HepG2 (cell line): ENCODE measurements around the gene CPED1. TPM values are rescaled to one million over a fixed set of nuclear protein-coding genes. Genes with fewer than 3 reads are reported as not detected.

Source experiments
- ATAC-seq: fragments of 200-7000 bp; cut with Tn5 transposase; 3 replicates; pipeline ENCODE4 v1.9.1; 2020; ENCODE audit warnings: mild to moderate bottlenecking, moderate library complexity
- BruUV-seq: library from RNA; stranded (reverse); fragments of 400-500 nt; replicated peaks from 2 replicates; lab custom pipeline; 2021; lab: Mats Ljungman, UMichigan
- CTCF ChIA-PET: fragments of 300-600 bp; formaldehyde crosslinking; extraction: SDS; loops from one replicate; lab custom pipeline; 2021; ENCODE audit warnings: low total read pairs, inconsistent platforms, low intra/inter-chr PET ratio; lab: Yijun Ruan, JAX
- POLR2A ChIA-PET: fragments of 350-600 bp; sonication (Branson Sonifier 250); formaldehyde crosslinking; loops from one replicate; lab custom pipeline; 2020; ENCODE audit warnings: antibody characterized with exemption, inconsistent platforms; lab: Yijun Ruan, JAX
- DNase-seq: peaks from one replicate; pipeline ENCODE4 v3.0.0-alpha.2; 2015; ENCODE audit warnings: low spot score
- FAIRE-seq: peaks from 3 replicates; lab custom pipeline; 2011; peaks lifted over from hg19 to GRCh38; lab: Jason Lieb, UNC
- H2AFZ ChIP-seq: one replicate; pipeline ENCODE4 v1.6.1; 2011; ENCODE audit warnings: low read length, inconsistent platforms
- H3K27ac ChIP-seq: fragments of 300-600 bp; 3 replicates; pipeline ENCODE4 v1.8.0; 2011; ENCODE audit warnings: mixed run types, mild to moderate bottlenecking, mixed read lengths, low read length, inconsistent platforms; ENCODE audit not compliant: insufficient read depth; ENCODE audit errors: extremely low read length
- H3K27me3 ChIP-seq, 2 experiments: fragments of 200-600 bp in 1 of 2; 2 replicates in 1 of 2; 3 replicates in 1 of 2; pipeline versions ENCODE4 v1.6.0 to v1.8.0; 2011; ENCODE audit warnings: low read length in 2 of 2, mild to moderate bottlenecking in 2 of 2, moderate library complexity in 2 of 2, inconsistent platforms in 1 of 2; ENCODE audit not compliant: insufficient read depth in 2 of 2, control insufficient read depth in 1 of 2
- H3K36me3 ChIP-seq, 2 experiments: fragments of 200-600 bp in 1 of 2; replicated peaks in 1 of 2; 2 replicates in 1 of 2; 3 replicates in 1 of 2; pipeline versions ENCODE4 v1.5.1 to v1.8.0; 2011; ENCODE audit warnings: low read length in 2 of 2, inconsistent platforms in 1 of 2; ENCODE audit not compliant: insufficient read depth in 2 of 2, control insufficient read depth in 1 of 2
- H3K4me1 ChIP-seq: 2 replicates; pipeline ENCODE4 v1.5.1; 2012; ENCODE audit warnings: low read length, inconsistent platforms; ENCODE audit not compliant: insufficient read depth
- H3K4me2 ChIP-seq: 2 replicates; pipeline ENCODE4 v1.6.0; 2011; ENCODE audit warnings: low read depth, low read length, inconsistent platforms
- H3K4me3 ChIP-seq, 3 experiments: fragments of 200-600 bp in 1 of 3; sonication (generic), shearing (Covaris generic) in 1 of 3; replicated peaks in 1 of 3; 2 replicates each; pipeline ENCODE4 v1.5.1; 2011 to 2016; ENCODE audit warnings: low read length in 3 of 3, inconsistent platforms in 2 of 3, low read depth in 2 of 3, mild to moderate bottlenecking in 2 of 3, control low read depth in 1 of 3, mixed read lengths in 1 of 3; ENCODE audit not compliant: insufficient read depth in 1 of 3
- H3K79me2 ChIP-seq: one replicate; pipeline ENCODE4 v1.6.1; 2011; ENCODE audit warnings: low read length, inconsistent platforms; ENCODE audit not compliant: insufficient read depth
- H3K9ac ChIP-seq: 2 replicates; pipeline ENCODE4 v1.6.0; 2011; ENCODE audit warnings: mild to moderate bottlenecking, low read depth, low read length, inconsistent platforms; ENCODE audit not compliant: insufficient read depth
- H3K9me3 ChIP-seq: 2 replicates; pipeline ENCODE4 v1.5.1; 2012; ENCODE audit warnings: mild to moderate bottlenecking, low read length
- H4K20me1 ChIP-seq: 2 replicates; pipeline ENCODE4 v1.6.0; 2011; ENCODE audit warnings: inconsistent platforms, mild to moderate bottlenecking, low read length, moderate library complexity; ENCODE audit not compliant: insufficient read depth
- CHCHD3 ChIP-seq: sonication (generic); formaldehyde crosslinking; IDR thresholded peaks from 2 replicates; pipeline ENCODE4 v1.8.0; 2022; ENCODE audit warnings: mild to moderate bottlenecking, missing genetic modification reagents, moderate library complexity
- KMT2B ChIP-seq: IDR thresholded peaks from 2 replicates; pipeline ENCODE4 v1.6.1; 2016; ENCODE audit warnings: missing genetic modification reagents, missing compliant biosample characterization
- MAFF ChIP-seq: IDR thresholded peaks from 2 replicates; pipeline ENCODE4 v1.6.1; 2011; ENCODE audit warnings: low read depth, low read length, improper control_type of control experiment
- MAFK ChIP-seq, 2 experiments: IDR thresholded peaks in 1 of 2; conservative IDR thresholded peaks in 1 of 2; 2 replicates each; pipeline ENCODE4 v1.6.1; 2011; ENCODE audit warnings: improper control_type of control experiment in 2 of 2, low read length in 2 of 2
- NFYB ChIP-seq: sonication (generic); formaldehyde crosslinking; IDR thresholded peaks from 2 replicates; pipeline ENCODE4 v1.4.0; 2020; ENCODE audit warnings: missing genetic modification reagents
- UBTF ChIP-seq: sonication (generic); formaldehyde crosslinking; IDR thresholded peaks from 2 replicates; pipeline ENCODE4 v1.4.0; 2020; ENCODE audit warnings: mild to moderate bottlenecking, missing genetic modification reagents
- ZBTB42 ChIP-seq: sonication (generic); formaldehyde crosslinking; IDR thresholded peaks from 2 replicates; pipeline ENCODE4 v1.5.0; 2020; ENCODE audit warnings: mild to moderate bottlenecking, missing genetic modification reagents
- ZNF33A ChIP-seq: sonication (generic); formaldehyde crosslinking; IDR thresholded peaks from 2 replicates; pipeline ENCODE4 v1.5.1; 2020; ENCODE audit warnings: missing genetic modification reagents, mild to moderate bottlenecking, moderate library complexity, borderline replicate concordance
- ZNF777 ChIP-seq: sonication (generic); formaldehyde crosslinking; IDR thresholded peaks from 2 replicates; pipeline ENCODE4 v1.4.0; 2020; ENCODE audit warnings: missing genetic modification reagents
- ZNF891 ChIP-seq: sonication (generic); formaldehyde crosslinking; IDR thresholded peaks from 2 replicates; pipeline ENCODE4 v1.5.0; 2020; ENCODE audit warnings: mild to moderate bottlenecking, missing genetic modification reagents
- ZSCAN12 ChIP-seq: sonication (generic); formaldehyde crosslinking; IDR thresholded peaks from 2 replicates; pipeline ENCODE4 v1.9.0; 2021; ENCODE audit warnings: mild to moderate bottlenecking, missing genetic modification reagents
- WGBS: methylation state at CpG from one replicate; pipeline ENCODE4 v1.1.6; 2017; ENCODE audit warnings: low lambda C conversion rate; 5-methylcytosine and 5-hydroxymethylcytosine counted together
- in situ Hi-C: cut with HindIII; loops from 2 replicates; pipeline ENCODE4 v1.10.0; 2017; ENCODE audit warnings: low pct_unique_long_range_greater_than_20kb; ENCODE audit not compliant: extremely low pct_ligation_motif_present
- intact Hi-C: fragments of 100-400 bp; cut with micrococcal nuclease; formaldehyde crosslinking; loops from one replicate; pipeline ENCODE4 v1.10.0; 2022; ENCODE audit not compliant: unreplicated experiment
- polyA plus RNA-seq, 8 experiments: library from polyadenylated mRNA; depleted of rRNA in 3 of 8; stranded (reverse) in 7 of 8; unstranded in 1 of 8; fragments of >200 nt; fragmentation: Illumina TruSeq in 4 of 8; extraction: Trizol in 4 of 8; gene quantifications; 2 replicates each; pipeline versions ENCODE4 v1.2.1 to v1.2.3, GENCODE V29; 2011 to 2016; ENCODE audit warnings: low read depth in 4 of 8, missing spikeins in 1 of 8, mixed read lengths in 1 of 8; ENCODE audit not compliant: insufficient read depth in 1 of 8
- total RNA-seq, 5 experiments: library from RNA; depleted of rRNA; stranded (reverse); fragments of >200 nt; fragmentation: Illumina TruSeq; extraction: Trizol; gene quantifications; 2 replicates each; pipeline ENCODE4 v1.2.3, GENCODE V29; 2016; ENCODE audit warnings: low read depth in 1 of 5

The CPED1 gene
- total and polyA plus RNA-seq, 2 of the 13 experiments (the other 11 are each of a cell fraction or from before 2014, with no cell fraction given), result 11.5 to 27.0 TPM

DNA sequence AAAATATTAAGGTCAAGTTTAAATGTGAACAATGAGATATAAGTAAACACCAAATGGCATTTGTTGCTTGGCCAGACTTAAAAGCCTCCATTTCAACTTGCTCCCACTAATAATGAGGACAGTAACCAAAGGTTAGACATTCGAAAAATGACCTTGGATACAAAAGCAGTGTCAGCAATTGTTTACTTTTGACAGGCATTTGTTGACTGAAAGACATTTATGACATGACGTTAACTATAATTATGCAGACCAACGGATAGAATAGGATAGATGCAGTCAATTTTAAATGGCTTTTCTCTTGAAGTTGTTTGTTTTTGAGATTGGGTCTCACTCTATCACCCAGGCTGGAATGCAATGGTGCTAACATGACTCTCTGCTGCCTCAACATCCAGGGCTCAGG is 333.9 kb downstream of the CPED1 start:
- no peaks in the 10 kb centered on the region for H3K36me3 ChIP-seq
- no peaks in the 10 kb centered on the region for H3K79me2 ChIP-seq
- DNase-seq (no peak), ATAC-seq (no peak), FAIRE-seq (no peak)
- no peak overlapping the region for H3K27ac ChIP-seq
- POLR2A ChIA-PET, result no interaction called here
- no peaks in the 10 kb centered on the region for H4K20me1 ChIP-seq
- no peak overlapping the region for H2AFZ ChIP-seq
- CTCF ChIA-PET, result no interaction called here
- no peak overlapping the region for H3K4me2 ChIP-seq
- TF ChIP-seq MAFK (conservative IDR thresholded peaks at IDR 0.05 in 1 of 2, IDR thresholded peaks at IDR 0.05 in 1 of 2; ENCODE audit: low read length in 2 of 2) (peak; percentile 69 to 88), NFYB (CRISPR knock-in tag) (no peak), MAFF (peak; percentile 77)
- 2% methylated on average over 3 of the region's 3 CpGs for WGBS
- H3K4me3 ChIP-seq, result no peak overlapping the region
- H3K27me3 ChIP-seq, result 0 out of 5 replicates have a peak, but pooled peaks cover 0 to 3% of the 10 kb centered on the region in 2 experiments
- intact Hi-C loops, result no loop called here
- no peak overlapping the region for H3K9ac ChIP-seq
- no peaks in the 10 kb centered on the region for H3K4me1 ChIP-seq
- in situ Hi-C loops, result no loop called here
- no peaks in the 10 kb centered on the region for H3K9me3 ChIP-seq
- BruUV-seq, result no TSS peak

GRCh38 chr7:121323515-121324302 is 335.2 kb downstream of the CPED1 start:
- no peak overlapping the region for H3K9ac ChIP-seq
- no peak overlapping the region for H3K4me3 ChIP-seq
- POLR2A ChIA-PET, result no interaction called here
- H3K9me3 ChIP-seq, result no peaks in the 10 kb centered on the region
- FAIRE-seq, result no peak
- no peaks in the 10 kb centered on the region for H4K20me1 ChIP-seq
- no peak for DNase-seq
- no peak overlapping the region for H2AFZ ChIP-seq
- TF ChIP-seq ZNF891 (CRISPR knock-in tag) (no peak), UBTF (CRISPR knock-in tag) (no peak), ZSCAN12 (no peak), CHCHD3 (CRISPR knock-in tag) (no peak), ZBTB42 (CRISPR knock-in tag) (no peak), ZNF33A (no peak), KMT2B (no peak), ZNF777 (no peak)
- no peaks in the 10 kb centered on the region for H3K79me2 ChIP-seq
- no peaks in the 10 kb centered on the region for H3K4me1 ChIP-seq
- H3K27me3 ChIP-seq, result peaks cover 0 to 11% of the 10 kb centered on the region in 2 experiments; a peak in 1 of 5 replicates
- H3K27ac ChIP-seq, result no peak overlapping the region
- WGBS, result 8% methylated on average over 4 of the region's 5 CpGs
- in situ Hi-C loops, result no loop called here
- ATAC-seq, result no peak
- intact Hi-C loops, result no loop called here
- CTCF ChIA-PET, result no interaction called here
- H3K4me2 ChIP-seq, result no peak overlapping the region
- no TSS peak for BruUV-seq
- no peaks in the 10 kb centered on the region for H3K36me3 ChIP-seq
